HepG2 (cell line): ENCODE results near the gene TMEM178A. TPM values are rescaled to one million over a fixed set of nuclear protein-coding genes. Genes with fewer than 3 reads are reported as not detected.

Experiments
- ATAC-seq: fragments of 200-7000 bp; cut with Tn5 transposase; 3 replicates; pipeline ENCODE4 v1.9.1; 2020; ENCODE audit warnings: mild to moderate bottlenecking, moderate library complexity
- BruUV-seq: library from RNA; stranded (reverse); fragments of 400-500 nt; replicated peaks from 2 replicates; lab custom pipeline; 2021; lab: Mats Ljungman, UMichigan
- CTCF ChIA-PET: fragments of 300-600 bp; formaldehyde crosslinking; extraction: SDS; loops from one replicate; lab custom pipeline; 2021; ENCODE audit warnings: low total read pairs, inconsistent platforms, low intra/inter-chr PET ratio; lab: Yijun Ruan, JAX
- POLR2A ChIA-PET: fragments of 350-600 bp; sonication (Branson Sonifier 250); formaldehyde crosslinking; loops from one replicate; lab custom pipeline; 2020; ENCODE audit warnings: antibody characterized with exemption, inconsistent platforms; lab: Yijun Ruan, JAX
- DNase-seq: peaks from one replicate; pipeline ENCODE4 v3.0.0-alpha.2; 2015; ENCODE audit warnings: low spot score
- FAIRE-seq: peaks from 3 replicates; lab custom pipeline; 2011; peaks lifted over from hg19 to GRCh38; lab: Jason Lieb, UNC
- H2AFZ ChIP-seq: one replicate; pipeline ENCODE4 v1.6.1; 2011; ENCODE audit warnings: low read length, inconsistent platforms
- H3K27ac ChIP-seq: fragments of 300-600 bp; 3 replicates; pipeline ENCODE4 v1.8.0; 2011; ENCODE audit warnings: mixed run types, mild to moderate bottlenecking, mixed read lengths, low read length, inconsistent platforms; ENCODE audit not compliant: insufficient read depth; ENCODE audit errors: extremely low read length
- H3K27me3 ChIP-seq, 2 experiments: fragments of 200-600 bp in 1 of 2; 2 replicates in 1 of 2; 3 replicates in 1 of 2; pipeline versions ENCODE4 v1.6.0 to v1.8.0; 2011; ENCODE audit warnings: low read length in 2 of 2, mild to moderate bottlenecking in 2 of 2, moderate library complexity in 2 of 2, inconsistent platforms in 1 of 2; ENCODE audit not compliant: insufficient read depth in 2 of 2, control insufficient read depth in 1 of 2
- H3K36me3 ChIP-seq, 2 experiments: fragments of 200-600 bp in 1 of 2; replicated peaks in 1 of 2; 2 replicates in 1 of 2; 3 replicates in 1 of 2; pipeline versions ENCODE4 v1.5.1 to v1.8.0; 2011; ENCODE audit warnings: low read length in 2 of 2, inconsistent platforms in 1 of 2; ENCODE audit not compliant: insufficient read depth in 2 of 2, control insufficient read depth in 1 of 2
- H3K4me1 ChIP-seq: 2 replicates; pipeline ENCODE4 v1.5.1; 2012; ENCODE audit warnings: low read length, inconsistent platforms; ENCODE audit not compliant: insufficient read depth
- H3K4me2 ChIP-seq: 2 replicates; pipeline ENCODE4 v1.6.0; 2011; ENCODE audit warnings: low read depth, low read length, inconsistent platforms
- H3K4me3 ChIP-seq, 3 experiments: fragments of 200-600 bp in 1 of 3; sonication (generic), shearing (Covaris generic) in 1 of 3; replicated peaks in 1 of 3; 2 replicates each; pipeline ENCODE4 v1.5.1; 2011 to 2016; ENCODE audit warnings: low read length in 3 of 3, inconsistent platforms in 2 of 3, low read depth in 2 of 3, mild to moderate bottlenecking in 2 of 3, control low read depth in 1 of 3, mixed read lengths in 1 of 3; ENCODE audit not compliant: insufficient read depth in 1 of 3
- H3K79me2 ChIP-seq: one replicate; pipeline ENCODE4 v1.6.1; 2011; ENCODE audit warnings: low read length, inconsistent platforms; ENCODE audit not compliant: insufficient read depth
- H3K9ac ChIP-seq: 2 replicates; pipeline ENCODE4 v1.6.0; 2011; ENCODE audit warnings: mild to moderate bottlenecking, low read depth, low read length, inconsistent platforms; ENCODE audit not compliant: insufficient read depth
- H3K9me3 ChIP-seq: 2 replicates; pipeline ENCODE4 v1.5.1; 2012; ENCODE audit warnings: mild to moderate bottlenecking, low read length
- H4K20me1 ChIP-seq: 2 replicates; pipeline ENCODE4 v1.6.0; 2011; ENCODE audit warnings: inconsistent platforms, mild to moderate bottlenecking, low read length, moderate library complexity; ENCODE audit not compliant: insufficient read depth
- ATF7-NPFF ChIP-seq: sonication (generic); formaldehyde crosslinking; IDR thresholded peaks from 2 replicates; pipeline ENCODE4 v1.8.1; 2023; ENCODE audit warnings: mild to moderate bottlenecking, low read depth, missing genetic modification reagents, moderate library complexity
- CAMTA2 ChIP-seq: sonication (generic); formaldehyde crosslinking; IDR thresholded peaks from 2 replicates; pipeline ENCODE4 v1.4.0; 2020; ENCODE audit warnings: mild to moderate bottlenecking, missing genetic modification reagents, borderline replicate concordance
- HCFC1 ChIP-seq: fragments of 150-350 bp; IDR thresholded peaks from 2 replicates; pipeline ENCODE4 v1.6.1; 2014; ENCODE audit warnings: low read depth, low read length
- MLXIP ChIP-seq: sonication (generic); formaldehyde crosslinking; IDR thresholded peaks from 2 replicates; pipeline ENCODE4 v1.9.0; 2021; ENCODE audit warnings: missing genetic modification reagents, borderline replicate concordance
- PHF20 ChIP-seq: sonication (generic); formaldehyde crosslinking; IDR thresholded peaks from 2 replicates; pipeline ENCODE4 v1.5.0; 2020; ENCODE audit warnings: mild to moderate bottlenecking, missing genetic modification reagents
- POLR2AphosphoS2 ChIP-seq: IDR thresholded peaks from 2 replicates; pipeline ENCODE4 v1.6.1; 2011; ENCODE audit warnings: low read depth, low read length, improper control_type of control experiment
- SP140L ChIP-seq: sonication (generic); formaldehyde crosslinking; IDR thresholded peaks from 2 replicates; pipeline ENCODE4 v1.4.0; 2020; ENCODE audit warnings: missing genetic modification reagents, borderline replicate concordance
- SYNCRIP ChIP-seq: fragments of 200-400 bp; formaldehyde crosslinking; IDR thresholded peaks from 2 replicates; pipeline ENCODE4 v1.6.1; 2018; ENCODE audit warnings: mild to moderate bottlenecking, low read depth, low read length; ENCODE audit not compliant: insufficient read depth
- ZFP36L2 ChIP-seq: sonication (generic); formaldehyde crosslinking; IDR thresholded peaks from 2 replicates; pipeline ENCODE4 v1.4.0; 2020; ENCODE audit warnings: missing genetic modification reagents
- ZNF230 ChIP-seq: sonication (generic); formaldehyde crosslinking; IDR thresholded peaks from 2 replicates; pipeline ENCODE4 v1.4.0; 2020; ENCODE audit warnings: mild to moderate bottlenecking, missing genetic modification reagents
- ZNF275 ChIP-seq: sonication (generic); formaldehyde crosslinking; IDR thresholded peaks from 2 replicates; pipeline ENCODE4 v1.8.0; 2022; ENCODE audit warnings: missing genetic modification reagents, mild to moderate bottlenecking, inconsistent platforms, borderline replicate concordance
- ZNF607 ChIP-seq: sonication (generic); formaldehyde crosslinking; IDR thresholded peaks from 2 replicates; pipeline ENCODE4 v1.5.1; 2020; ENCODE audit warnings: missing genetic modification reagents, mild to moderate bottlenecking, borderline replicate concordance
- ZNF615 ChIP-seq: sonication (generic); formaldehyde crosslinking; IDR thresholded peaks from 2 replicates; pipeline ENCODE4 v1.5.0; 2020; ENCODE audit warnings: mild to moderate bottlenecking, missing genetic modification reagents, borderline replicate concordance
- ZNF777 ChIP-seq: sonication (generic); formaldehyde crosslinking; IDR thresholded peaks from 2 replicates; pipeline ENCODE4 v1.4.0; 2020; ENCODE audit warnings: missing genetic modification reagents
- WGBS: methylation state at CpG from one replicate; pipeline ENCODE4 v1.1.6; 2017; ENCODE audit warnings: low lambda C conversion rate; 5-methylcytosine and 5-hydroxymethylcytosine counted together
- in situ Hi-C: cut with HindIII; loops from 2 replicates; pipeline ENCODE4 v1.10.0; 2017; ENCODE audit warnings: low pct_unique_long_range_greater_than_20kb; ENCODE audit not compliant: extremely low pct_ligation_motif_present
- intact Hi-C: fragments of 100-400 bp; cut with micrococcal nuclease; formaldehyde crosslinking; loops from one replicate; pipeline ENCODE4 v1.10.0; 2022; ENCODE audit not compliant: unreplicated experiment
- polyA plus RNA-seq, 8 experiments: library from polyadenylated mRNA; depleted of rRNA in 3 of 8; stranded (reverse) in 7 of 8; unstranded in 1 of 8; fragments of >200 nt; fragmentation: Illumina TruSeq in 4 of 8; extraction: Trizol in 4 of 8; gene quantifications; 2 replicates each; pipeline versions ENCODE4 v1.2.1 to v1.2.3, GENCODE V29; 2011 to 2016; ENCODE audit warnings: low read depth in 4 of 8, missing spikeins in 1 of 8, mixed read lengths in 1 of 8; ENCODE audit not compliant: insufficient read depth in 1 of 8
- total RNA-seq, 5 experiments: library from RNA; depleted of rRNA; stranded (reverse); fragments of >200 nt; fragmentation: Illumina TruSeq; extraction: Trizol; gene quantifications; 2 replicates each; pipeline ENCODE4 v1.2.3, GENCODE V29; 2016; ENCODE audit warnings: low read depth in 1 of 5
- TF ChIP-seq, protein P1 (sequence below): IDR thresholded peaks from 2 replicates; pipeline ENCODE4 v1.6.1; 2016; ENCODE audit warnings: control low read depth
- TF ChIP-seq, protein P2 (sequence below): sonication (generic); formaldehyde crosslinking; IDR thresholded peaks from 2 replicates; pipeline ENCODE4 v1.8.0; 2022; ENCODE audit warnings: mild to moderate bottlenecking, missing genetic modification reagents
- TF ChIP-seq, protein P3 (sequence below): sonication (generic); formaldehyde crosslinking; IDR thresholded peaks from 2 replicates; pipeline ENCODE4 v1.4.0; 2020; ENCODE audit warnings: mild to moderate bottlenecking, missing genetic modification reagents

Gene TMEM178A
- total and polyA plus RNA-seq, 2 of the 13 experiments (the other 11 are each of a cell fraction or from before 2014, with no cell fraction given) = 0.38 to 3.3 TPM

GRCh38 chr2:39755466-39755865 lies 89.7 kb downstream of the TMEM178A start:
- H3K9ac ChIP-seq = no peak overlapping the region
- TF ChIP-seq PHF20 (CRISPR knock-in tag) (no peak), ZNF230 (CRISPR knock-in tag) (no peak), ZNF615 (CRISPR knock-in tag) (no peak), POLR2AphosphoS2 (no peak), ATF7-NPFF (CRISPR knock-in tag) (no peak), SYNCRIP (no peak), CAMTA2 (CRISPR knock-in tag) (no peak), ZNF777 (CRISPR knock-in tag) (no peak), ZFP36L2 (CRISPR knock-in tag) (no peak), ZNF275 (CRISPR knock-in tag) (no peak), HCFC1 (no peak), SP140L (CRISPR knock-in tag) (no peak), MLXIP (CRISPR knock-in tag) (no peak), ZNF607 (no peak)
- TF ChIP-seq, protein P1, sequence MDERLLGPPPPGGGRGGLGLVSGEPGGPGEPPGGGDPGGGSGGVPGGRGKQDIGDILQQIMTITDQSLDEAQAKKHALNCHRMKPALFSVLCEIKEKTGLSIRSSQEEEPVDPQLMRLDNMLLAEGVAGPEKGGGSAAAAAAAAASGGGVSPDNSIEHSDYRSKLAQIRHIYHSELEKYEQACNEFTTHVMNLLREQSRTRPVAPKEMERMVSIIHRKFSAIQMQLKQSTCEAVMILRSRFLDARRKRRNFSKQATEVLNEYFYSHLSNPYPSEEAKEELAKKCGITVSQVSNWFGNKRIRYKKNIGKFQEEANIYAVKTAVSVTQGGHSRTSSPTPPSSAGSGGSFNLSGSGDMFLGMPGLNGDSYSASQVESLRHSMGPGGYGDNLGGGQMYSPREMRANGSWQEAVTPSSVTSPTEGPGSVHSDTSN = no peak
- TF ChIP-seq, protein P2, sequence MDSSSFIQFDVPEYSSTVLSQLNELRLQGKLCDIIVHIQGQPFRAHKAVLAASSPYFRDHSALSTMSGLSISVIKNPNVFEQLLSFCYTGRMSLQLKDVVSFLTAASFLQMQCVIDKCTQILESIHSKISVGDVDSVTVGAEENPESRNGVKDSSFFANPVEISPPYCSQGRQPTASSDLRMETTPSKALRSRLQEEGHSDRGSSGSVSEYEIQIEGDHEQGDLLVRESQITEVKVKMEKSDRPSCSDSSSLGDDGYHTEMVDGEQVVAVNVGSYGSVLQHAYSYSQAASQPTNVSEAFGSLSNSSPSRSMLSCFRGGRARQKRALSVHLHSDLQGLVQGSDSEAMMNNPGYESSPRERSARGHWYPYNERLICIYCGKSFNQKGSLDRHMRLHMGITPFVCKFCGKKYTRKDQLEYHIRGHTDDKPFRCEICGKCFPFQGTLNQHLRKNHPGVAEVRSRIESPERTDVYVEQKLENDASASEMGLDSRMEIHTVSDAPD (CRISPR knock-in tag) = no peak
- TF ChIP-seq, protein P3, sequence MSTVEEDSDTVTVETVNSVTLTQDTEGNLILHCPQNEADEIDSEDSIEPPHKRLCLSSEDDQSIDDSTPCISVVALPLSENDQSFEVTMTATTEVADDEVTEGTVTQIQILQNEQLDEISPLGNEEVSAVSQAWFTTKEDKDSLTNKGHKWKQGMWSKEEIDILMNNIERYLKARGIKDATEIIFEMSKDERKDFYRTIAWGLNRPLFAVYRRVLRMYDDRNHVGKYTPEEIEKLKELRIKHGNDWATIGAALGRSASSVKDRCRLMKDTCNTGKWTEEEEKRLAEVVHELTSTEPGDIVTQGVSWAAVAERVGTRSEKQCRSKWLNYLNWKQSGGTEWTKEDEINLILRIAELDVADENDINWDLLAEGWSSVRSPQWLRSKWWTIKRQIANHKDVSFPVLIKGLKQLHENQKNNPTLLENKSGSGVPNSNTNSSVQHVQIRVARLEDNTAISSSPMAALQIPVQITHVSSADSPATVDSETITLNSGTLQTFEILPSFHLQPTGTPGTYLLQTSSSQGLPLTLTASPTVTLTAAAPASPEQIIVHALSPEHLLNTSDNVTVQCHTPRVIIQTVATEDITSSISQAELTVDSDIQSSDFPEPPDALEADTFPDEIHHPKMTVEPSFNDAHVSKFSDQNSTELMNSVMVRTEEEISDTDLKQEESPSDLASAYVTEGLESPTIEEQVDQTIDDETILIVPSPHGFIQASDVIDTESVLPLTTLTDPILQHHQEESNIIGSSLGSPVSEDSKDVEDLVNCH (CRISPR knock-in tag) = no peak
- 64% methylated on average over 1 of the region's 1 CpG for WGBS
- DNase-seq = no peak
- H3K36me3 ChIP-seq = peaks cover 24 to 78% of the 10 kb centered on the region in 2 experiments
- POLR2A ChIA-PET = no interaction called here
- in situ Hi-C loops (no loop called here), intact Hi-C loops (no loop called here)
- H3K27me3 ChIP-seq = no peaks in the 10 kb centered on the region
- H3K9me3 ChIP-seq = no peaks in the 10 kb centered on the region
- no TSS peak for BruUV-seq
- no peak overlapping the region for H3K4me2 ChIP-seq
- no peaks in the 10 kb centered on the region for H3K79me2 ChIP-seq
- ATAC-seq = no peak
- H3K4me1 ChIP-seq = no peaks in the 10 kb centered on the region
- no peak overlapping the region for H3K4me3 ChIP-seq
- CTCF ChIA-PET = no interaction called here
- H4K20me1 ChIP-seq = no peaks in the 10 kb centered on the region; the same call in 1 of the 2 replicates
- no peak overlapping the region for H2AFZ ChIP-seq
- FAIRE-seq = no peak
- H3K27ac ChIP-seq = no peak overlapping the region
